Adrenal gland (tissue), 5 donors: Measurements from ENCODE around the gene ELP5.

Source experiments
- POLR2A ChIP-seq, 2 donors: fragments of 450-650 bp; IDR thresholded peaks; one replicate each; pipeline ENCODE4 v1.6.1; 2017; ENCODE audit warnings: antibody characterized with exemption in 2 of 2, mild to moderate bottlenecking in 2 of 2, moderate library complexity in 1 of 2
- TF ChIP-seq, protein P1 (sequence below), 6 experiments: fragments of 450-650 bp in 4 of 6; fragments of 200-600 bp in 2 of 6; sonication (generic) in 1 of 6; IDR thresholded peaks; 1 replicate in 5 of 6; 2 replicates in 1 of 6; pipeline versions ENCODE4 v1.5.1 to v1.8.0; 2016 to 2021; ENCODE audit warnings: antibody characterized with exemption in 6 of 6, mild to moderate bottlenecking in 2 of 6, moderate library complexity in 1 of 6
- donor health status: DM: no; HTN: no; CAD: no.

DNA sequence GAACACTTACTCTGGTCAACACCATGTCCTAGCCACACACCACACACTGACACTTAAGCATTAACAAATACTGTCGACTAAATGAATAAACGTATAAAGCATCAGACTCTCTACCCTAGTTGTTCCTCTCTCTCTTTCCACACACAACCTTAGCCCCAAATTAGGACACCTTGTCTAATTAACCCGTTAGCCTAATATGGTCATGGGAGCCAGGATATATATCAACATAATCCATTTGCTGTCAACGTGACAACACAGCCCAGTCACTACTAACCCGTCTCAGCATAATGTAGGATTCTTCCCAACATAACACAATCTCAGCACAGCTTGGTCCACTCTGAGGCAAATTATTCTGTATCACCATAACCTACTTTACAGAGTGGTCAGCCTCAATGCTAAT, 19.9 kb upstream of the ELP5 start:
- TF ChIP-seq, protein P1, sequence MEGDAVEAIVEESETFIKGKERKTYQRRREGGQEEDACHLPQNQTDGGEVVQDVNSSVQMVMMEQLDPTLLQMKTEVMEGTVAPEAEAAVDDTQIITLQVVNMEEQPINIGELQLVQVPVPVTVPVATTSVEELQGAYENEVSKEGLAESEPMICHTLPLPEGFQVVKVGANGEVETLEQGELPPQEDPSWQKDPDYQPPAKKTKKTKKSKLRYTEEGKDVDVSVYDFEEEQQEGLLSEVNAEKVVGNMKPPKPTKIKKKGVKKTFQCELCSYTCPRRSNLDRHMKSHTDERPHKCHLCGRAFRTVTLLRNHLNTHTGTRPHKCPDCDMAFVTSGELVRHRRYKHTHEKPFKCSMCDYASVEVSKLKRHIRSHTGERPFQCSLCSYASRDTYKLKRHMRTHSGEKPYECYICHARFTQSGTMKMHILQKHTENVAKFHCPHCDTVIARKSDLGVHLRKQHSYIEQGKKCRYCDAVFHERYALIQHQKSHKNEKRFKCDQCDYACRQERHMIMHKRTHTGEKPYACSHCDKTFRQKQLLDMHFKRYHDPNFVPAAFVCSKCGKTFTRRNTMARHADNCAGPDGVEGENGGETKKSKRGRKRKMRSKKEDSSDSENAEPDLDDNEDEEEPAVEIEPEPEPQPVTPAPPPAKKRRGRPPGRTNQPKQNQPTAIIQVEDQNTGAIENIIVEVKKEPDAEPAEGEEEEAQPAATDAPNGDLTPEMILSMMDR (IDR thresholded peaks at IDR 0.05): no peak
- no peak for TF ChIP-seq POLR2A (IDR thresholded peaks at IDR 0.05)
